H1 (cell line): ENCODE data around the gene VOPP1. TPM values are rescaled to one million over a fixed set of nuclear protein-coding genes. Genes with fewer than 3 reads are reported as not detected.

ENCODE experiments used
- KDM5A ChIP-seq: fragments of 200-600 bp; IDR thresholded peaks from 2 replicates; pipeline ENCODE4 v1.7.1; 2012; ENCODE audit warnings: mild to moderate bottlenecking, low read length, inconsistent platforms, mixed read lengths
- SIN3A ChIP-seq, 2 experiments: IDR thresholded peaks in 1 of 2; conservative IDR thresholded peaks in 1 of 2; 2 replicates each; pipeline ENCODE4 v1.6.1; 2011 to 2012; ENCODE audit warnings: low read length in 2 of 2, improper control_type of control experiment in 1 of 2, low read depth in 1 of 2, mild to moderate bottlenecking in 1 of 2
- SP1 ChIP-seq: IDR thresholded peaks from 2 replicates; pipeline ENCODE4 v1.6.1; 2011; ENCODE audit warnings: low read depth, low read length
- SRF ChIP-seq: IDR thresholded peaks from 2 replicates; pipeline ENCODE4 v1.6.1; 2011; ENCODE audit warnings: mild to moderate bottlenecking, low read depth, low read length, moderate library complexity
- TAF7 ChIP-seq: optimal IDR thresholded peaks from 2 replicates; pipeline ENCODE3; 2011; ENCODE audit warnings: low read depth, mild to moderate bottlenecking, inconsistent platforms, low read length, moderate library complexity, borderline replicate concordance
- polyA plus RNA-seq, 7 experiments: library from polyadenylated mRNA; depleted of rRNA in 3 of 7; stranded (reverse) in 5 of 7; unstranded in 2 of 7; fragments of >200 nt in 5 of 7; fragments of 200-250 nt in 2 of 7; gene quantifications; 1 replicate in 5 of 7; 2 replicates in 1 of 7; 4 replicates in 1 of 7; pipeline versions ENCODE4 v1.2.1 to v1.2.3, GENCODE V29; 2011 to 2013; ENCODE audit warnings: missing spikeins in 2 of 7, mixed read lengths in 2 of 7
- total RNA-seq: library from RNA; stranded (reverse); fragmentation: NEBNext Ultra II Directional; extraction: Animal tissue kit (Norgen Biotek cat#: 25700); gene quantifications from 2 replicates; pipeline ENCODE4 v1.2.1, GENCODE V29; 2021

VOPP1 gene
- total and polyA plus RNA-seq, 2 of the 8 experiments (the other 6 are each of a cell fraction or from before 2014, with no cell fraction given), result 44.7 to 83.0 TPM

GRCh38 chr7:55508221-55509011 lies 63.9 kb downstream of the VOPP1 start (continued):
- no peak for TF ChIP-seq KDM5A
- no peak for TF ChIP-seq SIN3A (conservative IDR thresholded peaks at IDR 0.05 in 1 of 2, IDR thresholded peaks at IDR 0.05 in 1 of 2; ENCODE audit: low read depth in 1 of 2, low read length in 2 of 2)
- no peak for TF ChIP-seq SRF
- TF ChIP-seq SP1, result no peak
- no peak for TF ChIP-seq TAF7
